ENCODE measurements around the gene PDE1C. TPM values are rescaled to one million over a fixed set of nuclear protein-coding genes. Genes with fewer than 3 reads are reported as not detected.

PDE1C gene
- total RNA-seq, 1 experiment from 2014 or later = 32.4 TPM

GRCh38 chr7:31828520-31828919 is 241.7 kb downstream of the PDE1C start:
- H3K36me3 ChIP-seq = peaks cover 30% of the 10 kb centered on the region
- H3K4me3 ChIP-seq = no peak overlapping the region
- DNase-seq = no peak
- H3K27me3 ChIP-seq = no peaks in the 10 kb centered on the region
- H3K9me3 ChIP-seq = no peaks in the 10 kb centered on the region

- H3K4me3 ChIP-seq = no peak overlapping the region
- DNase-seq = peak; percentile 4
- H3K27me3 ChIP-seq = no peaks in the 10 kb centered on the region
- peaks cover 35% of the 10 kb centered on the region for H3K36me3 ChIP-seq
- no peaks in the 10 kb centered on the region for H3K9me3 ChIP-seq
Measured at GRCh38 chr7:31825576-31825975, 244.6 kb downstream of the PDE1C start.

- Histone ChIP-seq H3K27me3 (no peaks in the 10 kb centered on the region), H3K9me3 (no peaks in the 10 kb centered on the region), H3K36me3 (peaks cover 22% of the 10 kb centered on the region), H3K4me3 (no peak overlapping the region)
- DNase-seq = no peak
Measured at GRCh38 chr7:31819031-31819430, 251.2 kb downstream of the PDE1C start.

- H3K27me3 ChIP-seq = no peaks in the 10 kb centered on the region
- H3K9me3 ChIP-seq = no peaks in the 10 kb centered on the region
- H3K36me3 ChIP-seq = peaks cover 34% of the 10 kb centered on the region
- no peak overlapping the region for H3K4me3 ChIP-seq
- no peak for DNase-seq
Measured at GRCh38 chr7:31816810-31817209, 253.4 kb downstream of the PDE1C start.

GRCh38 chr7:31815796-31816195 is 254.4 kb downstream of the PDE1C start:
- no peak for DNase-seq
- H3K27me3 ChIP-seq = no peaks in the 10 kb centered on the region
- no peak overlapping the region for H3K4me3 ChIP-seq
- H3K36me3 ChIP-seq = peaks cover 40% of the 10 kb centered on the region
- H3K9me3 ChIP-seq = no peaks in the 10 kb centered on the region

GRCh38 chr7:31814187-31814586 is 256.0 kb downstream of the PDE1C start:
- no peak for DNase-seq
- H3K27me3 ChIP-seq = no peaks in the 10 kb centered on the region
- H3K9me3 ChIP-seq = no peaks in the 10 kb centered on the region
- peaks cover 44% of the 10 kb centered on the region for H3K36me3 ChIP-seq
- no peak overlapping the region for H3K4me3 ChIP-seq

GRCh38 chr7:31811650-31812461 is 258.4 kb downstream of the PDE1C start:
- H3K36me3 ChIP-seq = peaks cover 53% of the 10 kb centered on the region
- no peaks in the 10 kb centered on the region for H3K27me3 ChIP-seq
- no peaks in the 10 kb centered on the region for H3K9me3 ChIP-seq
- no peak overlapping the region for H3K4me3 ChIP-seq
- no peak for DNase-seq

GRCh38 chr7:31805209-31805818 is 264.9 kb downstream of the PDE1C start:
- peaks cover 22% of the 10 kb centered on the region for H3K36me3 ChIP-seq
- no peak for DNase-seq
- H3K27me3 ChIP-seq = no peaks in the 10 kb centered on the region
- no peaks in the 10 kb centered on the region for H3K9me3 ChIP-seq
- H3K4me3 ChIP-seq = peak overlapping the region; percentile 7; the same call in 1 of the 2 replicates

GRCh38 chr7:31796375-31796774 is 273.8 kb downstream of the PDE1C start:
- no peaks in the 10 kb centered on the region for H3K9me3 ChIP-seq
- no peaks in the 10 kb centered on the region for H3K27me3 ChIP-seq
- DNase-seq = no peak
- peaks cover 3% of the 10 kb centered on the region; the same call in 1 of the 2 replicates for H3K36me3 ChIP-seq
- no peak overlapping the region for H3K4me3 ChIP-seq

GRCh38 chr7:31794851-31795344 is 275.3 kb downstream of the PDE1C start:
- no peak for DNase-seq
- Histone ChIP-seq H3K36me3 (peaks cover 3% of the 10 kb centered on the region; the same call in 1 of the 2 replicates), H3K27me3 (no peaks in the 10 kb centered on the region), H3K4me3 (no peak overlapping the region), H3K9me3 (no peaks in the 10 kb centered on the region)

GRCh38 chr7:31791881-31792280 is 278.3 kb downstream of the PDE1C start:
- no peak overlapping the region for H3K4me3 ChIP-seq
- no peaks in the 10 kb centered on the region for H3K9me3 ChIP-seq
- H3K27me3 ChIP-seq = no peaks in the 10 kb centered on the region
- H3K36me3 ChIP-seq = no peaks in the 10 kb centered on the region; the same call in 1 of the 2 replicates
- DNase-seq = no peak

GRCh38 chr7:31788883-31789680 is 281.1 kb downstream of the PDE1C start:
- no peak for DNase-seq
- Histone ChIP-seq H3K27me3 (no peaks in the 10 kb centered on the region), H3K36me3 (no peaks in the 10 kb centered on the region; the same call in 1 of the 2 replicates), H3K4me3 (no peak overlapping the region), H3K9me3 (no peaks in the 10 kb centered on the region)

GRCh38 chr7:31788445-31788844 is 281.8 kb downstream of the PDE1C start:
- Histone ChIP-seq H3K9me3 (no peaks in the 10 kb centered on the region), H3K27me3 (no peaks in the 10 kb centered on the region), H3K4me3 (no peak overlapping the region), H3K36me3 (no peaks in the 10 kb centered on the region; the same call in 1 of the 2 replicates)
- DNase-seq = peak; percentile 16

GRCh38 chr7:31786326-31786725 is 283.9 kb downstream of the PDE1C start:
- Histone ChIP-seq H3K9me3 (no peaks in the 10 kb centered on the region), H3K27me3 (no peaks in the 10 kb centered on the region), H3K36me3 (peaks cover 4% of the 10 kb centered on the region; the same call in 1 of the 2 replicates), H3K4me3 (no peak overlapping the region)
- no peak for DNase-seq

- H3K27me3 ChIP-seq = no peaks in the 10 kb centered on the region
- peaks cover 4% of the 10 kb centered on the region; the same call in 1 of the 2 replicates for H3K36me3 ChIP-seq
- H3K4me3 ChIP-seq = no peak overlapping the region
- DNase-seq = peak; percentile 98
- H3K9me3 ChIP-seq = no peaks in the 10 kb centered on the region
Measured at GRCh38 chr7:31785101-31785500, 285.1 kb downstream of the PDE1C start.

GRCh38 chr7:31783221-31783620 is 287.0 kb downstream of the PDE1C start:
- Histone ChIP-seq H3K36me3 (peaks cover 4% of the 10 kb centered on the region; the same call in 1 of the 2 replicates), H3K9me3 (no peaks in the 10 kb centered on the region), H3K27me3 (no peaks in the 10 kb centered on the region), H3K4me3 (no peak overlapping the region)
- no peak for DNase-seq
